GM10248 (cell line): ENCODE results near the gene MYO15A.

ENCODE experiments used
- CTCF ChIA-PET: fragments of 300-600 bp; sonication (Branson Sonifier 250); formaldehyde crosslinking; extraction: SDS; loops from one replicate; lab custom pipeline; 2021; ENCODE audit warnings: antibody characterized with exemption; lab: Yijun Ruan, JAX
- POLR2A ChIA-PET: fragments of 350-650 bp; sonication (Branson Sonifier 250); formaldehyde crosslinking; extraction: SDS; loops from one replicate; lab custom pipeline; 2020; ENCODE audit warnings: antibody characterized with exemption; lab: Yijun Ruan, JAX
- DNase-seq: peaks from one replicate; pipeline ENCODE4 v3.0.0; 2012; ENCODE audit errors: extremely low spot score
- TF ChIP-seq, protein P1 (sequence below): IDR thresholded peaks from 2 replicates; pipeline ENCODE4 v1.5.1; 2012; ENCODE audit warnings: mild to moderate bottlenecking, low read depth; ENCODE audit errors: extremely low read depth, missing control alignments, control extremely low read depth

The MYO15A gene

GRCh38 chr17:18194394-18194793 is 85.8 kb downstream of the MYO15A start:
- CTCF ChIA-PET: interaction anchor here (1.1 to 1.7 kb wide), 3 partner anchors 9 to 24 kb away, joined by 3 to 6 read pairs (median 5); no protein-coding TSS in a partner anchor
- TF ChIP-seq, protein P1, sequence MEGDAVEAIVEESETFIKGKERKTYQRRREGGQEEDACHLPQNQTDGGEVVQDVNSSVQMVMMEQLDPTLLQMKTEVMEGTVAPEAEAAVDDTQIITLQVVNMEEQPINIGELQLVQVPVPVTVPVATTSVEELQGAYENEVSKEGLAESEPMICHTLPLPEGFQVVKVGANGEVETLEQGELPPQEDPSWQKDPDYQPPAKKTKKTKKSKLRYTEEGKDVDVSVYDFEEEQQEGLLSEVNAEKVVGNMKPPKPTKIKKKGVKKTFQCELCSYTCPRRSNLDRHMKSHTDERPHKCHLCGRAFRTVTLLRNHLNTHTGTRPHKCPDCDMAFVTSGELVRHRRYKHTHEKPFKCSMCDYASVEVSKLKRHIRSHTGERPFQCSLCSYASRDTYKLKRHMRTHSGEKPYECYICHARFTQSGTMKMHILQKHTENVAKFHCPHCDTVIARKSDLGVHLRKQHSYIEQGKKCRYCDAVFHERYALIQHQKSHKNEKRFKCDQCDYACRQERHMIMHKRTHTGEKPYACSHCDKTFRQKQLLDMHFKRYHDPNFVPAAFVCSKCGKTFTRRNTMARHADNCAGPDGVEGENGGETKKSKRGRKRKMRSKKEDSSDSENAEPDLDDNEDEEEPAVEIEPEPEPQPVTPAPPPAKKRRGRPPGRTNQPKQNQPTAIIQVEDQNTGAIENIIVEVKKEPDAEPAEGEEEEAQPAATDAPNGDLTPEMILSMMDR: no peak
- DNase-seq: no peak
- POLR2A ChIA-PET: no interaction called here

DNA sequence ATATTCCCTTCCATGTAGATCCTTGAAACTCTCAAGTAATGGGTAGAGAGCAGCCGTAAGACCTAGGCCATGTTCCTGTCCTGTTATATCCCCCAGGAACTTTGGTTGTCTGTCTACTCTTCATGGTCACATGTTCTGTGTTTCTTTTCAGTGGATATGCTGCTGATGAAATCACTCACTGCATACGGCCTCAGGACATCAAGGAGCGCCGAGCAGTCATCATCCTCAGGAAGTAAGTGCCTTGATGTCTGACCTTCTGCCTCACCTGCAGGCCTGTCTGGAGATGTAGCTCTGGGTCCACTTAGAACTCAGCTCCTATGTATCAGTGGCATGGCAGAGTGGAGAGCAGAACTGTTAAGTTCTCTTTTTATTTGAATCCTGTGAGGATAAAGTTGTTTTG is 86.2 kb downstream of the MYO15A start:
- POLR2A ChIA-PET: no interaction called here
- CTCF ChIA-PET: interaction anchor here (1.1 to 1.6 kb wide), 2 partner anchors 9 to 23 kb away, joined by 3 to 5 read pairs; no protein-coding TSS in a partner anchor
- TF ChIP-seq, protein P1: no peak

DNA sequence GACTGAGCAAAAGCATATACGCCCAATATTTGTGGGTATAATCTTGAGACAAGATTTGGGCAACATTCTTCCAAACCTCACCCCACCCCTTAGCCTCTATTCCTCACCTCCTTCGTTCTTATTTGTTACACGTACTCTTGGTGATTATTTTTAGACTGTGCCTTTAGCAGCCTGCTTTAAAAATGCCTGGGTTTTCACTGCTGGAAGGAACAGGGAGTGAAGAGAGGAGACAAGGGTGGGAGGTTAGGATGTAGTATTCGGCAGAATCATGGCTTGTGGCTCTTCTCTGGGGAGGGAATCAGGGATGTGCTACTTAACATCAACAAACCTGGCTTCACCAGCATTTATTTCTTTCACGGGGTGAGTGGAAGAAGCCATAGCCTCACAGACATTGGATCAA is 86.7 kb downstream of the MYO15A start:
- ChIA-PET POLR2A (no interaction called here), CTCF (interaction anchor here (1.6 kb wide), 1 partner anchor 23 kb away, joined by 5 read pairs; no protein-coding TSS in a partner anchor)

More for the DNA sequence above, 86.2 kb downstream of the MYO15A start:
- no peak for DNase-seq

DNA sequence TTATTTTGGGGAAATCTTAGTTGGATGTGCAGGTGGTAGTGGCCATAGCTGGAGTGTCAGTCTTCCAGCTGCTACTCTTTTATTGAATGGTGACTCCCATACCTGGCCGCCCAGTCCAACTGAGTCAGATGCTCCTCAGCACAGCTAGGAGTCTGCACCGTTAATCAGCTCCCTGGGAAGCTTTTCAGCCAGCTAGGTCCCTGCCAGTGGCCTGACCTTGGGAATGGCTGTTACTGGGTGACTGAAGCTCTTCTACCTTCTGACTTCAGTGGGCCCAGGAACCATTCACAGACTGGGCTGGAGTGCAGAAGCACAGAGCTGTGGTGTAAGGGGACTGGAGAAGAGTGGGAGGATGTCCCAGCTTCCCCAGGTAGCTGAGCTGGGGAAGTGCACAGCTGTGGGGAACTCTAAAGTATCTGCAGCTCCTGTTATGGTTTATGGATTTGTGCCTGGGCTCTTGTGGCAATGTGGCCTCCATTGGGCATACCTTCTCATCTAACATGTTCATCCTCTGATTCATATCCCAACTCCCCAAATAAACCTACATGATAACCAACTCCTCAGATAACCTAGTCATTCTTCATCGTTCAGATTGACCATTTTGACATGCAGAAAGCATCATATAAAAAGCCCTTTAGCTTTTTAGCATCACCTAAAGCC is 89.1 kb downstream of the MYO15A start:
- ChIA-PET CTCF (interaction anchor here (1.1 to 5.0 kb wide), 8 partner anchors 8 to 57 kb away, joined by 3 to 27 read pairs (median 4); partner anchors contain the start of gene ALKBH5), POLR2A (no interaction called here)
- TF ChIP-seq, protein P1: no peak
- no peak for DNase-seq

More for the DNA sequence above, 86.7 kb downstream of the MYO15A start:
- no peak for DNase-seq
- TF ChIP-seq, protein P1: no peak

- POLR2A ChIA-PET: interaction anchor here (0.6 kb wide), 1 partner anchor 19 kb away, joined by 8 read pairs; no protein-coding TSS in a partner anchor
- no peak for DNase-seq
- CTCF ChIA-PET: interaction anchor here (1.2 to 5.0 kb wide), 4 partner anchors 9 to 54 kb away, joined by 3 to 27 read pairs (median 12); no protein-coding TSS in a partner anchor
- TF ChIP-seq, protein P1: no peak
Measured at GRCh38 chr17:18198530-18198929, 90.0 kb downstream of the MYO15A start.

DNA sequence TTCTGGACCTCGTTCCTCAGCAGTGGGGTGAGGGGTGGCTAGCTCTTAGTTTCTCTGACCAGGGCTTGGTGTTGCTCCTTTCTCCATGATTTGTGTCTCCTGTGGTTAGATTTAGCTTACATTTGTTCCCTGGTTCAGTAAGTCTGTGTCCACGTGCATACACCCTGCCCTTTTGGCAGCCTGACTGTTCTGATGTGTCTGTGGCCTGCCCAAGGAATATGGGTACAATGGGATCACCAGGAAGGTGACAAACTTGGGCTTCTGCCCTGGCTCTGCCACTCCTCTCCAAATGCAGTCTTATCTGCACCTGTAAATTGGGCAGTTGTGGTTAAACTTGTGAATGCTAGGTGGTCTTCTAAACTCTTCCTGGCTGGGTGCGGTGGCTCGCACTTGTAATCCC is 92.6 kb downstream of the MYO15A start:
- TF ChIP-seq, protein P1: no peak
- no peak for DNase-seq
- ChIA-PET CTCF (interaction anchor here (0.7 to 5.0 kb wide), 5 partner anchors 9 to 20 kb away, joined by 3 to 27 read pairs (median 4); no protein-coding TSS in a partner anchor), POLR2A (interaction anchor here (0.6 to 1.3 kb wide), 2 partner anchors 11 to 28 kb away, joined by 3 to 4 read pairs; no protein-coding TSS in a partner anchor)
